ENCODE data around the gene OR4K15. TPM values are rescaled to one million over a fixed set of nuclear protein-coding genes. Genes with fewer than 3 reads are reported as not detected.

Gene OR4K15
- polyA plus RNA-seq, 1 donor (not counting 4 experiments of a cell fraction or from before 2014, with no cell fraction given): not detected

DNA sequence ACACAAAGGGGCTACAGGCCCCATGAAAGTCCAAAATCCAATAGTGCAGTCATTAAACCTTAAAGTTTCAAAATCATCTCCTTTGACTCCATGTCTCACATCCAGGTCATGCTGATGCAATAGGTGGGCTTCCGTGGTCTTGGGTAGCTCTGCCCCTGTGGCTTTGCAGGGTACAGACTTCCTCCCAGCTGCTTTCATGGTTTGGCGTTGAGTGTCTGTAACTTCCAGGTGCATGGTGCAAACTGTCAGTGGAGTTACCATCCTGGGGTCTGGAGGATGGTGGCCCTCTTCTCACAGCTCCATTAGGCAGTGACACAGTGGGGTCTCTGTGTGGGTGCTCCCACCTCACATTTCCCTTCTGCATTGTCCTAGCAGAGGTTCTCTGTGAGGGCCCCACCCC is 18.0 kb downstream of the OR4K15 start:
- no peaks in the 10 kb centered on the region for H3K9me1 ChIP-seq (ENCODE audit: control insufficient read depth, extremely low read depth, insufficient read depth, low read length)
- TF ChIP-seq, protein P1, sequence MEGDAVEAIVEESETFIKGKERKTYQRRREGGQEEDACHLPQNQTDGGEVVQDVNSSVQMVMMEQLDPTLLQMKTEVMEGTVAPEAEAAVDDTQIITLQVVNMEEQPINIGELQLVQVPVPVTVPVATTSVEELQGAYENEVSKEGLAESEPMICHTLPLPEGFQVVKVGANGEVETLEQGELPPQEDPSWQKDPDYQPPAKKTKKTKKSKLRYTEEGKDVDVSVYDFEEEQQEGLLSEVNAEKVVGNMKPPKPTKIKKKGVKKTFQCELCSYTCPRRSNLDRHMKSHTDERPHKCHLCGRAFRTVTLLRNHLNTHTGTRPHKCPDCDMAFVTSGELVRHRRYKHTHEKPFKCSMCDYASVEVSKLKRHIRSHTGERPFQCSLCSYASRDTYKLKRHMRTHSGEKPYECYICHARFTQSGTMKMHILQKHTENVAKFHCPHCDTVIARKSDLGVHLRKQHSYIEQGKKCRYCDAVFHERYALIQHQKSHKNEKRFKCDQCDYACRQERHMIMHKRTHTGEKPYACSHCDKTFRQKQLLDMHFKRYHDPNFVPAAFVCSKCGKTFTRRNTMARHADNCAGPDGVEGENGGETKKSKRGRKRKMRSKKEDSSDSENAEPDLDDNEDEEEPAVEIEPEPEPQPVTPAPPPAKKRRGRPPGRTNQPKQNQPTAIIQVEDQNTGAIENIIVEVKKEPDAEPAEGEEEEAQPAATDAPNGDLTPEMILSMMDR (optimal IDR thresholded peaks at IDR 0.05 in 1 of 3, IDR thresholded peaks at IDR 0.05 in 1 of 3, conservative IDR thresholded peaks at IDR 0.05 in 1 of 3; ENCODE audit: extremely low read depth in 1 of 3, insufficient read depth in 2 of 3, low read length in 3 of 3): no peak
- no peak for TF ChIP-seq EZH2 (IDR thresholded peaks at IDR 0.05; ENCODE audit: low read length)

DNA sequence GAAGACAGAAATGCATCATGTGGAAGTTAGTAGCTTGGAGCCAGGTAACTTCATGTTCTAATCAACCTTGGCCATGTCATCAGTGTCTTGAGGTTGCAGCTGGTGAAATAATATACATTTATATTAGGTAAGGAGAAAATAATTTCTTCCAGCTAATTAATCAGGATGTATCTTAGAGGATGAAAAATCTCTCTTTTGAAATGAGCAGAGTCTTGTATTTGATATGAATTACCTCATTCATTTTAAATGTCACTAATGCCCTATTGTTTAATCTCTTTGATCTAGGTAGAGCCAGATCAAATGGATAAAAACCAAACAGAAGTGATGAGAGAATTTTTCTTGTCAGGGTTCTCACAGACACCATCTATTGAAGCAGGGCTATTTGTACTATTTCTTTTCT is 26.5 kb downstream of the OR4K15 start, which contains the start of gene OR4Q2:
Gene OR4Q2 (plus strand): TSS at position 301 of the 400 bp plus-strand sequence.
- H3K4me3 ChIP-seq (ENCODE audit: control insufficient read depth in 2 of 3, extremely low read depth in 1 of 3, insufficient read depth in 2 of 3, low read depth in 1 of 3, low read length in 3 of 3): no peak within 1 kb of the TSS
- H3K27me3 ChIP-seq (ENCODE audit: control insufficient read depth, extremely low read depth, insufficient read depth, low read length): no peaks in the 10 kb centered on the region
- no peaks in the 10 kb centered on the region for H3K9me3 ChIP-seq (ENCODE audit: control insufficient read depth, low read depth, low read length)
- TF ChIP-seq, protein P1 (optimal IDR thresholded peaks at IDR 0.05 in 1 of 3, IDR thresholded peaks at IDR 0.05 in 1 of 3, conservative IDR thresholded peaks at IDR 0.05 in 1 of 3; ENCODE audit: extremely low read depth in 1 of 3, insufficient read depth in 2 of 3, low read length in 3 of 3): no peak
- no peak for TF ChIP-seq EZH2 (IDR thresholded peaks at IDR 0.05; ENCODE audit: low read length)
- no peaks in the 10 kb centered on the region for H3K79me2 ChIP-seq (ENCODE audit: control insufficient read depth, insufficient read depth, low read length)
- no peak within 1 kb of the TSS for H3K27ac ChIP-seq (ENCODE audit: control insufficient read depth, insufficient read depth, low read length)
- no peak for FAIRE-seq
- H3K9me1 ChIP-seq (ENCODE audit: control insufficient read depth, extremely low read depth, insufficient read depth, low read length): no peaks in the 10 kb centered on the region
- no peak within 1 kb of the TSS for H3K9ac ChIP-seq (ENCODE audit: control insufficient read depth, extremely low read depth, insufficient read depth, low read length)
- no peak within 1 kb of the TSS for H3K4me2 ChIP-seq (ENCODE audit: control insufficient read depth, extremely low read depth, insufficient read depth, low read depth, low read length)
- no peak within 1 kb of the TSS for H2AFZ ChIP-seq (ENCODE audit: control insufficient read depth, low read length)
- DNase-seq (ENCODE audit: low read depth, low spot score): no peak
- no peaks in the 10 kb centered on the region for H3K4me1 ChIP-seq (ENCODE audit: control insufficient read depth, extremely low read depth, insufficient read depth, low read length)
- H3K36me3 ChIP-seq (ENCODE audit: control insufficient read depth in 2 of 2, extremely low read depth in 1 of 2, insufficient read depth in 2 of 2, low read length in 2 of 2): no peaks in the 10 kb centered on the region
- dilution Hi-C loops (cut with MboI; ENCODE audit: extremely low pct_ligation_motif_present, low sequenced_read_pairs): no loop called here
- H4K20me1 ChIP-seq (ENCODE audit: control insufficient read depth, extremely low read depth, insufficient read depth, low read length): no peaks in the 10 kb centered on the region

More for the DNA sequence above, 18.0 kb downstream of the OR4K15 start:
- Histone ChIP-seq H3K4me3 (ENCODE audit: control insufficient read depth in 2 of 3, extremely low read depth in 1 of 3, insufficient read depth in 2 of 3, low read depth in 1 of 3, low read length in 3 of 3) (no peak overlapping the region), H3K4me1 (ENCODE audit: control insufficient read depth, extremely low read depth, insufficient read depth, low read length) (no peaks in the 10 kb centered on the region), H2AFZ (ENCODE audit: control insufficient read depth, low read length) (no peak overlapping the region), H3K36me3 (ENCODE audit: control insufficient read depth in 2 of 2, extremely low read depth in 1 of 2, insufficient read depth in 2 of 2, low read length in 2 of 2) (no peaks in the 10 kb centered on the region), H3K9ac (ENCODE audit: control insufficient read depth, extremely low read depth, insufficient read depth, low read length) (no peak overlapping the region), H4K20me1 (ENCODE audit: control insufficient read depth, extremely low read depth, insufficient read depth, low read length) (no peaks in the 10 kb centered on the region), H3K27me3 (ENCODE audit: control insufficient read depth, extremely low read depth, insufficient read depth, low read length) (no peaks in the 10 kb centered on the region), H3K27ac (ENCODE audit: control insufficient read depth, insufficient read depth, low read length) (no peak overlapping the region), H3K79me2 (ENCODE audit: control insufficient read depth, insufficient read depth, low read length) (no peaks in the 10 kb centered on the region), H3K9me3 (ENCODE audit: control insufficient read depth, low read depth, low read length) (no peaks in the 10 kb centered on the region), H3K4me2 (ENCODE audit: control insufficient read depth, extremely low read depth, insufficient read depth, low read depth, low read length) (no peak overlapping the region)
- no peak for DNase-seq (ENCODE audit: low read depth, low spot score)
- dilution Hi-C loops (cut with MboI; ENCODE audit: extremely low pct_ligation_motif_present, low sequenced_read_pairs): no loop called here
- FAIRE-seq: no peak

Measured in keratinocyte (primary cell).